K562 (cell line): Measurements from ENCODE around the gene LRPAP1. TPM values are rescaled to one million over a fixed set of nuclear protein-coding genes. Genes with fewer than 3 reads are reported as not detected.

ENCODE experiments used
- ATAC-seq: fragments of 200-7000 bp; cut with Tn5 transposase; 3 replicates; pipeline ENCODE4 v1.9.1; 2020; ENCODE audit warnings: moderate library complexity
- BruUV-seq: library from RNA; stranded (reverse); fragments of 400-500 nt; replicated peaks from 2 replicates; lab custom pipeline; 2021; lab: Mats Ljungman, UMichigan
- CTCF ChIA-PET: fragments of 300-600 bp; formaldehyde crosslinking; extraction: SDS; loops from one replicate; lab custom pipeline; 2021; ENCODE audit warnings: low intra/inter-chr PET ratio; lab: Yijun Ruan, JAX
- POLR2A ChIA-PET: fragments of 300-600, 350-650 bp; sonication (Branson Sonifier 250); formaldehyde crosslinking; extraction: SDS; loops from one replicate; lab custom pipeline; 2021; ENCODE audit warnings: antibody characterized with exemption, inconsistent platforms; lab: Yijun Ruan, JAX
- DNase-seq, 4 experiments: peaks; one replicate each; pipeline versions ENCODE4 v3.0.0 to v3.0.0-alpha.2; 2011 to 2018; ENCODE audit warnings: low spot score in 3 of 4, mixed read lengths in 3 of 4; ENCODE audit errors: extremely low read depth in 1 of 4
- FAIRE-seq: peaks from 2 replicates; lab custom pipeline; 2011; peaks lifted over from hg19 to GRCh38; lab: Jason Lieb, UNC
- H2AFZ ChIP-seq: 2 replicates; pipeline ENCODE4 v1.6.0; 2011; ENCODE audit warnings: low read depth, low read length, control low read depth, inconsistent platforms
- H3K27ac ChIP-seq: fragments of 200-600 bp; 3 replicates; pipeline ENCODE4 v1.8.0; 2011; ENCODE audit warnings: low read depth, mild to moderate bottlenecking, control low read depth, inconsistent platforms, low read length, moderate library complexity, mixed read lengths; ENCODE audit errors: extremely low read depth
- H3K27me3 ChIP-seq, 2 experiments: fragments of 300-600 bp in 1 of 2; 2 replicates in 1 of 2; 3 replicates in 1 of 2; pipeline versions ENCODE4 v1.6.0 to v1.8.0; 2011; ENCODE audit warnings: inconsistent platforms in 2 of 2, low read length in 2 of 2, mild to moderate bottlenecking in 1 of 2, mixed read lengths in 1 of 2, moderate library complexity in 1 of 2; ENCODE audit not compliant: control insufficient read depth in 2 of 2, insufficient read depth in 2 of 2
- H3K36me3 ChIP-seq: fragments of 300-600 bp; 3 replicates; pipeline ENCODE4 v1.8.0; 2011; ENCODE audit warnings: mild to moderate bottlenecking, low read length, inconsistent platforms; ENCODE audit not compliant: control insufficient read depth, insufficient read depth
- H3K4me1 ChIP-seq, 2 experiments: fragments of 200-600 bp in 1 of 2; replicated peaks in 1 of 2; 2 replicates in 1 of 2; 3 replicates in 1 of 2; pipeline versions ENCODE4 v1.5.1 to v1.8.0; 2011; ENCODE audit warnings: inconsistent platforms in 2 of 2, low read length in 2 of 2, mild to moderate bottlenecking in 1 of 2, mixed read lengths in 1 of 2, moderate library complexity in 1 of 2; ENCODE audit not compliant: control insufficient read depth in 2 of 2, insufficient read depth in 2 of 2
- H3K4me2 ChIP-seq: 2 replicates; pipeline ENCODE4 v1.6.1; 2011; ENCODE audit warnings: low read length, control low read depth, inconsistent platforms, mixed read lengths; ENCODE audit not compliant: insufficient read depth
- H3K4me3 ChIP-seq: fragments of 200-600 bp; sonication (generic), shearing (Covaris generic); 2 replicates; pipeline ENCODE4 v1.5.1; 2016; ENCODE audit warnings: control low read depth, inconsistent platforms
- H3K79me2 ChIP-seq: fragments of 200-600 bp; 3 replicates; pipeline ENCODE4 v1.8.0; 2011; ENCODE audit warnings: low read length, inconsistent platforms; ENCODE audit not compliant: control insufficient read depth, insufficient read depth
- H3K9ac ChIP-seq, 2 experiments: 2 replicates each; pipeline versions ENCODE4 v1.6.0 to v1.6.1; 2011; ENCODE audit warnings: low read depth in 2 of 2, low read length in 2 of 2, control low read depth in 1 of 2, inconsistent platforms in 1 of 2, mild to moderate bottlenecking in 1 of 2, mixed read lengths in 1 of 2; ENCODE audit not compliant: insufficient read depth in 1 of 2
- H3K9me1 ChIP-seq: one replicate; pipeline ENCODE4 v1.6.0; 2011; ENCODE audit warnings: inconsistent platforms, mild to moderate bottlenecking, low read length, moderate library complexity; ENCODE audit not compliant: control insufficient read depth, insufficient read depth
- H3K9me3 ChIP-seq: replicated peaks from 2 replicates; pipeline ENCODE4 v1.5.1; 2011; ENCODE audit warnings: low read depth, low read length, inconsistent platforms; ENCODE audit not compliant: control insufficient read depth, insufficient read depth
- H4K20me1 ChIP-seq: replicated peaks from 2 replicates; pipeline ENCODE4 v1.6.1; 2011; ENCODE audit warnings: low read length, inconsistent platforms, mixed read lengths; ENCODE audit not compliant: control insufficient read depth, insufficient read depth
- ELK1 ChIP-seq: sonication (generic); formaldehyde crosslinking; IDR thresholded peaks from 2 replicates; pipeline ENCODE4 v1.8.1; 2022; ENCODE audit warnings: missing genetic modification reagents
- LCOR ChIP-seq: sonication (generic); formaldehyde crosslinking; IDR thresholded peaks from 2 replicates; pipeline ENCODE4 v1.8.0; 2022; ENCODE audit warnings: mild to moderate bottlenecking, missing genetic modification reagents
- POLR2G ChIP-seq: fragments of 200-400 bp; formaldehyde crosslinking; IDR thresholded peaks from 2 replicates; pipeline ENCODE4 v1.6.1; 2017; ENCODE audit warnings: low read depth, mild to moderate bottlenecking, antibody characterized with exemption, low read length, moderate library complexity
- RBFOX2 ChIP-seq: fragments of 200-400 bp; formaldehyde crosslinking; IDR thresholded peaks from 2 replicates; pipeline ENCODE4 v1.6.1; 2017; ENCODE audit warnings: low read depth, mild to moderate bottlenecking, low read length, moderate library complexity
- TCF15 ChIP-seq: fragments of 250-450 bp; sonication (Bioruptor Pico); IDR thresholded peaks from 2 replicates; pipeline ENCODE4 v1.8.0; 2022; ENCODE audit warnings: moderate library complexity, mild to moderate bottlenecking, inconsistent platforms
- WGBS: fragments of 100-300 bp; shearing (Covaris generic); methylation state at CpG from one replicate; pipeline ENCODE4 v1.1.6; 2016; ENCODE audit warnings: low coverage, mixed read lengths; ENCODE audit not compliant: insufficient coverage; ENCODE audit errors: missing lambda C conversion rate; 5-methylcytosine and 5-hydroxymethylcytosine counted together
- in situ Hi-C: fragments of 300-500 bp; cut with MboI; formaldehyde crosslinking; loops from 4 replicates; pipeline ENCODE4 v1.15.0; 2018; ENCODE audit warnings: inconsistent platforms, mixed read lengths
- intact Hi-C: fragments of 100-400 bp; cut with micrococcal nuclease; formaldehyde crosslinking; loops from 2 replicates; pipeline ENCODE4 v1.14.2; 2022
- polyA plus RNA-seq, 8 experiments: library from polyadenylated mRNA; depleted of rRNA in 4 of 8; stranded (reverse) in 5 of 8; unstranded in 3 of 8; fragments of >200 nt; fragmentation: Nextera tagmentation in 2 of 8; fragmentation: Illumina TruSeq in 1 of 8; extraction: Ambion mirVana in 2 of 8; extraction: Trizol in 1 of 8; gene quantifications; 2 replicates each; pipeline versions ENCODE4 v1.2.1 to v1.2.3, GENCODE V29; 2011 to 2014; ENCODE audit warnings: inconsistent platforms in 1 of 8, missing spikeins in 1 of 8
- total RNA-seq, 7 experiments: library from RNA; depleted of rRNA in 6 of 7; stranded (reverse); fragments of >200 nt in 6 of 7; fragmentation: Illumina TruSeq in 2 of 7; extraction: Trizol in 2 of 7; gene quantifications; 2 replicates each; pipeline versions ENCODE4 v1.2.1 to v1.2.3, GENCODE V29; 2011 to 2021; ENCODE audit warnings: low replicate concordance in 1 of 7

LRPAP1 gene
- total and polyA plus RNA-seq, 9 of the 15 experiments (the other 6 are each of a cell fraction or from before 2014, with no cell fraction given) = 1.1 to 75.5 (median 41.8) TPM

GRCh38 chr4:3517731-3518510, 14.3 kb downstream of the LRPAP1 start:
- FAIRE-seq = no peak
- H3K4me3 ChIP-seq = no peak overlapping the region

GRCh38 chr4:3516836-3517730, 15.1 kb downstream of the LRPAP1 start:
- H3K36me3 ChIP-seq = peaks cover 93% of the 10 kb centered on the region; the same call in 2 of the 3 replicates
- FAIRE-seq = no peak
- no peak overlapping the region for H3K27ac ChIP-seq
- H3K9ac ChIP-seq = no peak overlapping the region; a peak in 1 of 4 replicates
- ChIA-PET POLR2A (no interaction called here), CTCF (no interaction called here)
- ATAC-seq = no peak
- H3K27me3 ChIP-seq = no peaks in the 10 kb centered on the region
- no peaks in the 10 kb centered on the region for H3K79me2 ChIP-seq
- in situ Hi-C loops = no loop called here
- 94% methylated on average over 26 of the region's 29 CpGs for WGBS
- peaks cover 0 to 21% of the 10 kb centered on the region in 2 experiments; a peak in 2 of 5 replicates for H3K4me1 ChIP-seq
- H3K9me1 ChIP-seq = no peaks in the 10 kb centered on the region
- no peak overlapping the region for H3K4me3 ChIP-seq
- TF ChIP-seq TCF15 (no peak), POLR2G (peak; percentile 28; the same call in 1 of the 2 replicates), ELK1 (CRISPR knock-in tag) (no peak)
- H2AFZ ChIP-seq = no peak overlapping the region
- no peaks in the 10 kb centered on the region for H3K9me3 ChIP-seq
- BruUV-seq = no TSS peak
- no peaks in the 10 kb centered on the region; the same call in 1 of the 2 replicates for H4K20me1 ChIP-seq
- H3K4me2 ChIP-seq = no peak overlapping the region
- DNase-seq = no peak
- intact Hi-C loops = no loop called here

More at GRCh38 chr4:3517731-3518510, 14.3 kb downstream of the LRPAP1 start:
- TF ChIP-seq LCOR = no peak
- TF ChIP-seq RBFOX2 = 0 out of 2 replicates have a peak, but pooled peaks have one; percentile 20
- Histone ChIP-seq H4K20me1 (no peaks in the 10 kb centered on the region; the same call in 1 of the 2 replicates), H3K4me2 (no peak overlapping the region), H3K9me3 (no peaks in the 10 kb centered on the region), H3K4me1 (peaks cover 0 to 21% of the 10 kb centered on the region in 2 experiments; a peak in 2 of 5 replicates), H3K9ac (no peak overlapping the region), H3K79me2 (no peaks in the 10 kb centered on the region), H3K9me1 (no peaks in the 10 kb centered on the region), H2AFZ (no peak overlapping the region), H3K36me3 (peaks cover 91% of the 10 kb centered on the region; the same call in 2 of the 3 replicates), H3K27ac (no peak overlapping the region), H3K27me3 (no peaks in the 10 kb centered on the region)
- intact Hi-C loops (no loop called here), in situ Hi-C loops (no loop called here)
- POLR2A ChIA-PET = interaction anchor here (0.6 to 2.2 kb wide), 3 partner anchors 12 to 377 kb away, joined by 3 to 9 read pairs (median 3); no protein-coding TSS in a partner anchor
- CTCF ChIA-PET = no interaction called here
- 94% methylated on average over 25 of the region's 49 CpGs for WGBS
- DNase-seq (no peak), ATAC-seq (no peak)
- BruUV-seq = no TSS peak
